Measurements from ENCODE around the gene UBE2QL1.

GRCh38 chr5:6520201-6520600 is 71.5 kb downstream of the UBE2QL1 start:
- TF ChIP-seq CTCF (IDR thresholded peaks at IDR 0.05) (no peak), POLR2A (IDR thresholded peaks at IDR 0.05) (no peak)
